Thyroid gland (tissue), 4 donors: Measurements from ENCODE around the gene TCAP. TPM values are rescaled to one million over a fixed set of nuclear protein-coding genes. Genes with fewer than 3 reads are reported as not detected.

Source experiments
- DNase-seq, 2 donors: peaks; one replicate each; pipeline ENCODE4 v3.0.0-alpha.2; 2019
- H3K27ac ChIP-seq, 3 donors: fragments of 200-600 bp; sonication (generic); 1 replicate in 2 of 3; 2 replicates in 1 of 3; pipeline ENCODE4 v1.5.1; 2016 to 2019; ENCODE audit warnings: mild to moderate bottlenecking in 1 of 3, moderate library complexity in 1 of 3
- H3K27me3 ChIP-seq: fragments of 200-600 bp; sonication (generic); one replicate; pipeline ENCODE4 v1.5.1; 2019
- H3K36me3 ChIP-seq, 2 donors: fragments of 200-600 bp; sonication (generic); one replicate each; pipeline ENCODE4 v1.5.1; 2016 to 2019
- H3K4me1 ChIP-seq, 2 donors: fragments of 200-600 bp; sonication (generic); one replicate each; pipeline ENCODE4 v1.5.1; 2017 to 2019
- H3K4me3 ChIP-seq, 3 donors: fragments of 200-600 bp; sonication (generic); replicated peaks in 1 of 3; 1 replicate in 2 of 3; 2 replicates in 1 of 3; pipeline ENCODE4 v1.5.1; 2016; ENCODE audit warnings: mild to moderate bottlenecking in 1 of 3
- H3K9me3 ChIP-seq: fragments of 200-600 bp; sonication (generic); one replicate; pipeline ENCODE4 v1.5.1; 2017
- CTCF ChIP-seq, 6 experiments: fragments of 200-600 bp in 3 of 6; fragments of 450-650 bp in 3 of 6; sonication (generic) in 3 of 6; IDR thresholded peaks; one replicate each; pipeline ENCODE4 v1.5.1; 2016 to 2019; ENCODE audit warnings: antibody characterized with exemption in 6 of 6, mild to moderate bottlenecking in 2 of 6, inconsistent platforms in 1 of 6, moderate library complexity in 1 of 6
- POLR2A ChIP-seq, 2 donors: fragments of 450-650 bp; IDR thresholded peaks; one replicate each; pipeline ENCODE4 v1.6.1; 2017; ENCODE audit warnings: antibody characterized with exemption in 2 of 2, mild to moderate bottlenecking in 2 of 2, moderate library complexity in 1 of 2
- WGBS, 2 donors: methylation state at CpG; one replicate each; pipeline ENCODE4 v1.1.5; 2017; 5-methylcytosine and 5-hydroxymethylcytosine counted together
- intact Hi-C: fragments of 100-400 bp; cut with DNase I; formaldehyde crosslinking; loops from one replicate; pipeline ENCODE4 v1.15.1; 2023
- total RNA-seq, 4 donors: library from RNA; depleted of rRNA; stranded (reverse); fragments of >200 nt; gene quantifications; one replicate each; pipeline ENCODE4 v1.2.3, GENCODE V29; 2016

TCAP gene
- total RNA-seq, 4 donors from 2014 or later: 0.63 to 2.1 (median 1.5) TPM

- intact Hi-C loops: no loop called here
- no peaks in the 10 kb centered on the region for H3K36me3 ChIP-seq
- H3K4me1 ChIP-seq: peaks cover 34 to 64% of the 10 kb centered on the region in 2 donors
- DNase-seq: no peak
- no peak overlapping the region for H3K4me3 ChIP-seq
- no peak for TF ChIP-seq POLR2A (IDR thresholded peaks at IDR 0.05)
- TF ChIP-seq CTCF (IDR thresholded peaks at IDR 0.05): no peak
- no peaks in the 10 kb centered on the region for H3K9me3 ChIP-seq
- no peak overlapping the region for H3K27ac ChIP-seq
- no peaks in the 10 kb centered on the region for H3K27me3 ChIP-seq
- 70 to 72% methylated on average over 4 of the region's 4 CpGs for WGBS, 2 donors
Observed at GRCh38 chr17:39670746-39671145, 5.6 kb downstream of the TCAP start.

GRCh38 chr17:39671651-39672521, 6.7 kb downstream of the TCAP start:
- H3K4me1 ChIP-seq: peaks cover 45 to 64% of the 10 kb centered on the region in 2 donors
- H3K27me3 ChIP-seq: no peaks in the 10 kb centered on the region

GRCh38 chr17:39672522-39673334, 7.6 kb downstream of the TCAP start:
- TF ChIP-seq POLR2A (IDR thresholded peaks at IDR 0.05): no peak
- no peak for TF ChIP-seq CTCF (IDR thresholded peaks at IDR 0.05)
- Histone ChIP-seq H3K27me3 (no peaks in the 10 kb centered on the region), H3K27ac (peak overlapping the region in 1 of 3 donors; percentile 41), H3K36me3 (no peaks in the 10 kb centered on the region), H3K4me1 (peaks cover 46 to 63% of the 10 kb centered on the region in 2 donors), H3K4me3 (no peak overlapping the region), H3K9me3 (no peaks in the 10 kb centered on the region)
- no peak for DNase-seq
- WGBS, 2 donors: 82 to 84% methylated on average over 15 of the region's 15 CpGs
- intact Hi-C loops: no loop called here

More at GRCh38 chr17:39671651-39672521, 6.7 kb downstream of the TCAP start:
- Histone ChIP-seq H3K27ac (peak overlapping the region in 2 of 3 donors; percentile 33 to 41), H3K36me3 (no peaks in the 10 kb centered on the region), H3K9me3 (no peaks in the 10 kb centered on the region), H3K4me3 (no peak overlapping the region)
- TF ChIP-seq CTCF (IDR thresholded peaks at IDR 0.05) (peak in 4 of 6 experiments; percentile 50 to 60 (median 56)), POLR2A (IDR thresholded peaks at IDR 0.05) (peak in 1 of 2 donors; percentile 15)
- DNase-seq: peak; percentile 68 to 80
- intact Hi-C loops: no loop called here
- WGBS, 2 donors: 29 to 30% methylated on average over 15 to 19 of the region's 19 CpGs

- Histone ChIP-seq H3K4me1 (peaks cover 46 to 63% of the 10 kb centered on the region in 2 donors), H3K27me3 (no peaks in the 10 kb centered on the region), H3K4me3 (no peak overlapping the region), H3K36me3 (no peaks in the 10 kb centered on the region), H3K9me3 (no peaks in the 10 kb centered on the region), H3K27ac (no peak overlapping the region)
- intact Hi-C loops: no loop called here
- WGBS, 2 donors: 77 to 93% methylated on average over 10 to 12 of the region's 13 CpGs
- no peak for TF ChIP-seq POLR2A (IDR thresholded peaks at IDR 0.05)
- TF ChIP-seq CTCF (IDR thresholded peaks at IDR 0.05): no peak
- no peak for DNase-seq
Observed at GRCh38 chr17:39673335-39674081, 8.4 kb downstream of the TCAP start.
